NCI-H2227 (cell line): ENCODE measurements around the gene DMRT1.
A peak's percentile ranks its signal among the peaks of the same experiment; 100 is the strongest.
"Not testable (repeated sequence)": the region's sequence is repeated elsewhere in the genome, so short reads cannot be mapped to it uniquely, and the experiment has no call there.

Experiments used
- DNase-seq: peaks from one replicate; lab custom pipeline; 2025; ENCODE audit not compliant: unreplicated experiment; lab: John Stamatoyannopoulos, UW

The DMRT1 gene

DNA sequence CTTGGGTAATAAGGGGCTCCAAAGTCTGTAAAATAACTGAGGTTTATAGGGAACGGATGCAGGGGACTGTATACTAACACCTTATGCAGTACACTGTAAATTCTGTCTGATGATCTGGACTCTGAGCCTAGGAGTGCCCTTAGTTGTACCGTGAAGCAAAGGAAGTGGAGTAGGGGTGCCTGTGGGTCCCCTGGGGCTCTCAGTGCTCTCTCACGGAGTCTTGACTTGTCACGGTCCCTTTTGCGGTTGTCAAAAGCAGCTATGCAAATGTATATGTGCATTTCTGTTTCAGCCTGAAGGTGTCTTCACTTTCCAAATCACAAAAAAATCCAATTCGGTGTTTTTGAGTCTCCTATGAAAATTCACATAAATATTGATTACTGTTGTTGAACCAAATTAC, 17.8 kb downstream of the DMRT1 start:
- DNase-seq = no peak

GRCh38 chr9:860706-861105, 19.2 kb downstream of the DMRT1 start:
- DNase-seq = no peak

- DNase-seq = not testable (repeated sequence)
Measured at GRCh38 chr9:861525-861924, 20.0 kb downstream of the DMRT1 start.

- no peak for DNase-seq
Measured at GRCh38 chr9:875119-875962, 33.8 kb downstream of the DMRT1 start.

- no peak for DNase-seq
Measured at GRCh38 chr9:876425-876824, 34.9 kb downstream of the DMRT1 start.

GRCh38 chr9:878239-878638, 36.7 kb downstream of the DMRT1 start:
- DNase-seq = no peak

DNA sequence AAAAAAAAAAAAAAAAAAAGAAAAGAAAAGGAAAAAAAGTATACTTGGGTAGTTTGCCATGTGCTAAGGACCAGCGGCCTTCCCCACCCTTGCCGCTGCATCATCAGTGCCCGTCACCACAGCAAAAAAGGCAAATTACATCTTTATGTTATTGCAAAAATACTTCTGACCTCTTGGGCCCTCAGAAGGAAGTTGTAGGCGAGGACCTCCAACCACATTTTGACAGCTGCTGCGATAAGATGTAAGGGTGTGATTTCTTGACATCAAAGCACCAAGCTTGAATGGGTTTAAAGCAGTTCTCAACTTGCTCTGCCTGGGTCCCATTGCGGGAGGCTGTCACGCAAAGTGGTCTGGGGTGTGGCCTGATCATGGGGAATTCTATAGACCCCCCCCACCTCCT, 39.2 kb downstream of the DMRT1 start:
- no peak for DNase-seq

- no peak for DNase-seq
Measured at GRCh38 chr9:882416-882924, 41.0 kb downstream of the DMRT1 start.

GRCh38 chr9:883011-883410, 41.5 kb downstream of the DMRT1 start:
- DNase-seq = no peak

DNA sequence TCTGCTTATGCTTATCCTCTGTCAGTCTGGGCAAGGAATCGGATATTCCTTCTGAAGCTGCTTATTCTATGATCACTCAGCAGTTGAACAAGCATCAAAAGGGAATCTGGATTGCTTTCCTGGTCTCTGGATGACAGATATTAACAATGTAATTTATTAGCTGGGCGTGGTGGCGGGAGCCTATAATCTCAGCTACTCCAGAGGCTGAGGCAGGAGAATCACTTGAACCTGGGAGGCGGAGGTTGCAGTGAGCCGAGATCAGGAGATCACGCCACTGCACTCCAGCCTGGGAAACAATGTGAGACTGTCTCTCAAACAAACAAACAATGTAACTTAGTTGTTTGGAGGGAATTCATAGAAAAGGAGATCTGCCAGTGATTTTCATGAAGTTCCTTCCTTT, 45.4 kb downstream of the DMRT1 start:
- DNase-seq = no peak

- DNase-seq = no peak
Measured at GRCh38 chr9:892123-892522, 50.6 kb downstream of the DMRT1 start.

DNA sequence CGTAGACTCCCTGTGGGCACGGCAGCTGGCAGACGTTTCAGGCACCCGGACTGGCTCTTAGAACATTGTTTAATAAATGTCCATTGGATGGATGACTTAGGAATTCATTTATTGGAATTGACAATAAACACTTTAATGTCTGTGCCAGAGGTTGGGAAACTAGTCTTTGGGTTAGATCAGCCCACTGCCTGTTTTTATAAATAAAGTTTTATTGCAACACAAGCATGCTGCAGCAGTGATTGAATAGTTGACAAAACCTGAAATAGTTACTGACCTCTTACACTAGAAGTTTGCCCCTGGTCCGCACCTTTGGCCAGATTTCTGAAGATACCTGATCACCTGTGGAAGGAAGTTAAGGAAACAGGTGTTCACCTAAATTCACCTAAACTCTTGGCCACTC, 51.6 kb downstream of the DMRT1 start:
- DNase-seq = no peak

GRCh38 chr9:893843-894420, 52.4 kb downstream of the DMRT1 start:
- DNase-seq = peak; percentile 15

GRCh38 chr9:899440-900184, 58.1 kb downstream of the DMRT1 start:
- DNase-seq = no peak

GRCh38 chr9:903886-904285, 62.4 kb downstream of the DMRT1 start:
- no peak for DNase-seq

- DNase-seq = no peak
Measured at GRCh38 chr9:905906-906305, 64.4 kb downstream of the DMRT1 start.

DNA sequence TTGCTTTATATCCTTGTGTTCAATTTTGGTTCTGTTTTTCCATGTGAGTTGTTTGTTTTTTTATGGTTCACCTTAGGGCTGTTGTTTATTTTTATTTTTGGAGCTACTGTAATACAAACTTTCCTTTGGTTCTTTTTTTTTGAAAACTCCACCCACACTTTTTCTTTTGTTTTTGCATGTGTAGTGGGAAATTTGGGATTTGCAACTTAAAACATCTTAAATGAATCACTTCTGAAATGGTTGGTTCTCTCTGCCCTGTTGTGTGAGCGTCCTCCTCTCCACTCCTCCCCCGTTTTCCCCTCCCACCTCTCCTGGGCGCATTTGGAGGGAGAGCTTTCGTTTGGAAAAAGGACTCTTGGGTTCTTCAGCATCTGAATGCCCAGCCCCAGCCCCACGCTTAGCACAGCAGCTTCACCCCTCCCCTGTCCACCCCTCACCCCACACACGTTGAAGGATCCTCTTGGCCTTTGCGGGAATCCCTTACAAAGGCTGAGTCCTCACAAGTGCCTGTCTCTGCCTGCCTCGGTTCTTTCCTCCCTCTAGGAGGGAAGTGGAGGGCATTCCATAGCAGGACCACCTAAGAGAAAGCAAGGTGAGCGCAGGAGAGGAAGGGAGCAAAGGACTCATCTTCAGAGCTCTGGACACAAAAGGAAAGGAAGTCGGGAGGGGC, 67.2 kb downstream of the DMRT1 start:
- no peak for DNase-seq

GRCh38 chr9:911005-911404, 69.5 kb downstream of the DMRT1 start:
- DNase-seq = no peak

- DNase-seq = no peak
Measured at GRCh38 chr9:912776-913175, 71.3 kb downstream of the DMRT1 start.

DNA sequence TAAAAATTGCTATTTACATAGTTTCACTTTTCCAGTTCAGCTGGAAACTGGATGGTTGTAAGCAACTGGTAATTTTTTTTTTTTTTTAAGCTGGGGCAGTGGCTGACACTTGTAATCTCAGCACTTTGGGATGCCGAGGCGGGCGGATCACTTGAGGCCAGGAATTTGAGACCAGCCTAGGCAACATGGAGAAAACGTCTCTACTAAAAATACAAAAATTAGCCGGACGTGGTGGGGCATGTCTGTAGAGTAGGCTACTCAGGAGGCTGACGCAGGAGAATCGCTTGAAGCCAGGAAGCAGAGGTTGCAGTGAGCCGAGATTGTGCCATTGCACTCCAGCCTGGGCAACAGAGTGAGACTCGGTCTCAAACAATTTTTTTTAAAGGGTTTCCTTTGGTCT, 72.0 kb downstream of the DMRT1 start:
- not testable (repeated sequence) for DNase-seq

- DNase-seq = no peak
Measured at GRCh38 chr9:917730-918129, 76.2 kb downstream of the DMRT1 start.
